Measurements from ENCODE around the gene AFAP1.

DNA sequence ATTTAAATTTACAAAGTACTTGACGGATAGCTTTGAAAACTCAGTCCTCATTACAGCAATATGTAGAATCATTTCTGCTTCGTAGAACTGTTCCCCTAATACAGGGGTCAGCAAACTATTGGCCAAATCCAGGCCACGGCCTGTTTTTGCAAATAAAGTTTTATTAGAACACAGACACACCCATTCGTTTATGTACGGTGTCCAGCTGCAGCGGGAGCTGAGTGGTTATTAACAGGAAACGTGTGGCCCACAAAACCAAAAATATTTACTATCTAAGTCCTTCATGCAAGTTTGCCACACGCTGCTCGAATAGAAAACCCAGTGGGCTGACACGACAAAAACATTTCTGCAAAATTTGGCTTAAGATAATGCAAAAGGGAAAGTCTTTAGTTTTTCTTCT lies 146.5 kb downstream of the AFAP1 start:
- TF ChIP-seq CTCF (tag by site-specific recombination; IDR thresholded peaks at IDR 0.05) = no peak
- TF ChIP-seq ZNF23 (tag by site-specific recombination; IDR thresholded peaks at IDR 0.05; ENCODE audit: borderline replicate concordance) = no peak
- TF ChIP-seq, protein P1, sequence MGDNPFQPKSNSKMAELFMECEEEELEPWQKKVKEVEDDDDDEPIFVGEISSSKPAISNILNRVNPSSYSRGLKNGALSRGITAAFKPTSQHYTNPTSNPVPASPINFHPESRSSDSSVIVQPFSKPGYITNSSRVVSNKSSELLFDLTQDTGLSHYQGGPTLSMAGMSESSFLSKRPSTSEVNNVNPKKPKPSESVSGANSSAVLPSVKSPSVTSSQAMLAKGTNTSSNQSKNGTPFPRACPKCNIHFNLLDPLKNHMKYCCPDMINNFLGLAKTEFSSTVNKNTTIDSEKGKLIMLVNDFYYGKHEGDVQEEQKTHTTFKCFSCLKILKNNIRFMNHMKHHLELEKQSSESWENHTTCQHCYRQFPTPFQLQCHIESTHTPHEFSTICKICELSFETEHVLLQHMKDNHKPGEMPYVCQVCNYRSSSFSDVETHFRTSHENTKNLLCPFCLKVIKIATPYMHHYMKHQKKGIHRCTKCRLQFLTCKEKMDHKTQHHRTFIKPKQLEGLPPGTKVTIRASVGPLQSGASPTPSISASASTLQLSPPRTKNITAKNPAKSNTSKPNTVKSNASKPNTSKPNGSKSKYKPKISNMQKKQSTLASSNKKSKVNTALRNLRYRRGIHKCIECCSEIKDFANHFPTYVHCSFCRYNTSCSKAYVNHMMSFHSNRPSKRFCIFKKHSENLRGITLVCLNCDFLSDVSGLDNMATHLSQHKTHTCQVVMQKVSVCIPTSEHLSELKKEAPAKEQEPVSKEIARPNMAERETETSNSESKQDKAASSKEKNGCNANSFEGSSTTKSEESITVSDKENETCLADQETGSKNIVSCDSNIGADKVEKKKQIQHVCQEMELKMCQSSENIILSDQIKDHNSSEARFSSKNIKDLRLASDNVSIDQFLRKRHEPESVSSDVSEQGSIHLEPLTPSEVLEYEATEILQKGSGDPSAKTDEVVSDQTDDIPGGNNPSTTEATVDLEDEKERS (tag by site-specific recombination; IDR thresholded peaks at IDR 0.05) = no peak
